Endothelial cell of umbilical vein (primary cell): ENCODE measurements around the gene USP48. TPM values are rescaled to one million over a fixed set of nuclear protein-coding genes. Genes with fewer than 3 reads are reported as not detected.
"Not testable (repeated sequence)": the region's sequence is repeated elsewhere in the genome, so short reads cannot be mapped to it uniquely, and the experiment has no call there.

Experiments
- BruUV-seq: library from RNA; stranded (reverse); fragments of 400-500 nt; replicated peaks from 2 replicates; lab custom pipeline; 2021; lab: Mats Ljungman, UMichigan
- CTCF ChIA-PET: fragments of 300-600, 350-600 bp; sonication (Branson Sonifier 250); formaldehyde crosslinking; loops from one replicate; lab custom pipeline; 2021; ENCODE audit warnings: antibody characterized with exemption, inconsistent platforms; lab: Charles Lee
- POLR2A ChIA-PET: fragments of 300-600, 350-600 bp; sonication (Branson Sonifier 250); formaldehyde crosslinking; loops from one replicate; lab custom pipeline; 2021; ENCODE audit warnings: antibody characterized with exemption, inconsistent platforms; lab: Charles Lee
- DNase-seq: peaks from one replicate; pipeline ENCODE4 v3.0.0-alpha.2; 2011; ENCODE audit warnings: low read depth, low spot score
- FAIRE-seq: peaks from 2 replicates; lab custom pipeline; 2011; peaks lifted over from hg19 to GRCh38; lab: Jason Lieb, UNC
- H2AFZ ChIP-seq: 2 replicates; pipeline ENCODE4 v1.6.0; 2012; ENCODE audit warnings: low read depth, low read length, control low read depth, inconsistent platforms
- H3K27ac ChIP-seq: 2 replicates; pipeline ENCODE4 v1.5.1; 2011; ENCODE audit warnings: low read depth, mild to moderate bottlenecking, control low read depth, low read length, moderate library complexity; ENCODE audit not compliant: insufficient read depth
- H3K27me3 ChIP-seq, 2 experiments: 2 replicates each; pipeline versions ENCODE4 v1.6.0 to v1.6.1; 2011; ENCODE audit warnings: low read length in 2 of 2, mixed read lengths in 1 of 2; ENCODE audit not compliant: control insufficient read depth in 2 of 2, insufficient read depth in 2 of 2
- H3K36me3 ChIP-seq, 2 experiments: 2 replicates in 1 of 2; 3 replicates in 1 of 2; pipeline ENCODE4 v1.5.1; 2011; ENCODE audit warnings: low read length in 2 of 2, mild to moderate bottlenecking in 1 of 2, moderate library complexity in 1 of 2; ENCODE audit not compliant: control insufficient read depth in 2 of 2, insufficient read depth in 2 of 2; ENCODE audit errors: extremely low read depth in 1 of 2
- H3K4me1 ChIP-seq: 3 replicates; pipeline ENCODE4 v1.5.1; 2011; ENCODE audit warnings: mild to moderate bottlenecking, low read length; ENCODE audit not compliant: control insufficient read depth, insufficient read depth; ENCODE audit errors: extremely low read depth
- H3K4me2 ChIP-seq: 2 replicates; pipeline ENCODE4 v1.6.1; 2011; ENCODE audit warnings: low read length, control low read depth, mixed read lengths; ENCODE audit not compliant: insufficient read depth
- H3K4me3 ChIP-seq, 3 experiments: fragments of 200-600 bp in 1 of 3; sonication (generic), shearing (Covaris generic) in 1 of 3; replicated peaks in 1 of 3; 2 replicates each; pipeline ENCODE4 v1.5.1; 2011 to 2016; ENCODE audit warnings: control low read depth in 3 of 3, low read length in 3 of 3, mild to moderate bottlenecking in 2 of 3, inconsistent platforms in 1 of 3, low read depth in 1 of 3, moderate library complexity in 1 of 3; ENCODE audit not compliant: insufficient read depth in 1 of 3
- H3K79me2 ChIP-seq: 2 replicates; pipeline ENCODE4 v1.6.0; 2012; ENCODE audit warnings: low read length, inconsistent platforms; ENCODE audit not compliant: control insufficient read depth, insufficient read depth
- H3K9ac ChIP-seq: replicated peaks from 2 replicates; pipeline ENCODE3; 2011; ENCODE audit warnings: low read length, control low read depth; ENCODE audit not compliant: insufficient read depth; ENCODE audit errors: extremely low read depth
- H3K9me1 ChIP-seq: replicated peaks from 3 replicates; pipeline ENCODE4 v1.6.0; 2011; ENCODE audit warnings: mild to moderate bottlenecking, low read length; ENCODE audit not compliant: control insufficient read depth, insufficient read depth; ENCODE audit errors: extremely low read depth
- H3K9me3 ChIP-seq: replicated peaks from 2 replicates; pipeline ENCODE4 v1.5.1; 2012; ENCODE audit warnings: low read length, inconsistent platforms; ENCODE audit not compliant: control insufficient read depth, insufficient read depth
- H4K20me1 ChIP-seq: replicated peaks from 2 replicates; pipeline ENCODE3; 2011; ENCODE audit warnings: mild to moderate bottlenecking, low read length; ENCODE audit not compliant: control insufficient read depth, insufficient read depth; ENCODE audit errors: extremely low read depth
- CTCF ChIP-seq, 2 donors: IDR thresholded peaks; 1 replicate in 1 of 2; 2 replicates in 1 of 2; pipeline ENCODE4 v1.5.1; 2011; ENCODE audit warnings: low read length in 2 of 2, mild to moderate bottlenecking in 2 of 2, moderate library complexity in 2 of 2, control low read depth in 1 of 2, inconsistent platforms in 1 of 2, low read depth in 1 of 2; ENCODE audit not compliant: insufficient read depth in 1 of 2; ENCODE audit errors: extremely low read depth in 1 of 2
- FOS ChIP-seq: IDR thresholded peaks from 2 replicates; pipeline ENCODE4 v1.6.1; 2011; ENCODE audit warnings: mild to moderate bottlenecking, low read length, moderate library complexity, borderline replicate concordance; ENCODE audit not compliant: insufficient read depth
- GATA2 ChIP-seq: IDR thresholded peaks from 2 replicates; pipeline ENCODE4 v1.7.0; 2011; ENCODE audit warnings: low read depth, mild to moderate bottlenecking, moderate library complexity, mixed read lengths, low read length; ENCODE audit not compliant: insufficient read length, insufficient read depth
- MAX ChIP-seq: IDR thresholded peaks from 2 replicates; pipeline ENCODE4 v1.6.1; 2011; ENCODE audit not compliant: insufficient read depth, insufficient read length
- dilution Hi-C: fragments of 300-500 bp; cut with MboI; formaldehyde crosslinking; loops from one replicate; pipeline ENCODE4 v1.15.0; 2019; ENCODE audit warnings: low sequenced_read_pairs; ENCODE audit not compliant: extremely low pct_ligation_motif_present
- intact Hi-C: fragments of 100-400 bp; cut with micrococcal nuclease; formaldehyde crosslinking; loops from one replicate; pipeline ENCODE4 v1.10.0; 2022
- polyA plus RNA-seq, 4 experiments: library from polyadenylated mRNA; depleted of rRNA in 3 of 4; stranded (reverse) in 3 of 4; unstranded in 1 of 4; fragments of >200 nt; gene quantifications; 2 replicates each; pipeline versions ENCODE4 v1.2.1 to v1.2.3, GENCODE V29; 2011 to 2012; ENCODE audit warnings: missing spikeins in 1 of 4
- total RNA-seq: library from RNA; stranded (reverse); gene quantifications from 2 replicates; pipeline ENCODE4 v1.2.3, GENCODE V29; 2021

Gene USP48
- total and polyA plus RNA-seq, 2 donors (not counting 3 experiments of a cell fraction or from before 2014, with no cell fraction given), result 27.2 to 149 TPM

GRCh38 chr1:21677168-21677567 lies 105.8 kb downstream of the USP48 start:
- Histone ChIP-seq H3K9ac (no peak overlapping the region), H3K4me2 (no peak overlapping the region), H3K79me2 (no peaks in the 10 kb centered on the region), H4K20me1 (peaks cover 3% of the 10 kb centered on the region), H3K36me3 (peaks cover 12 to 14% of the 10 kb centered on the region in 2 experiments), H3K27me3 (no peaks in the 10 kb centered on the region), H3K4me3 (no peak overlapping the region), H2AFZ (no peak overlapping the region), H3K4me1 (peaks cover 6% of the 10 kb centered on the region), H3K9me3 (no peaks in the 10 kb centered on the region), H3K27ac (no peak overlapping the region), H3K9me1 (no peaks in the 10 kb centered on the region)
- dilution Hi-C loops, result no loop called here
- no peak for TF ChIP-seq FOS
- CTCF ChIA-PET, result interaction anchor here (1.0 to 1.4 kb wide), 2 partner anchors 9 to 13 kb away, joined by 3 read pairs; no protein-coding TSS in a partner anchor
- no peak for DNase-seq
- POLR2A ChIA-PET, result no interaction called here
- no TSS peak for BruUV-seq
- intact Hi-C loops, result no loop called here
- FAIRE-seq, result no peak

- peaks cover 6% of the 10 kb centered on the region for H3K4me1 ChIP-seq
- dilution Hi-C loops, result no loop called here
- TF ChIP-seq MAX (no peak), CTCF (IDR thresholded peaks at IDR 0.05; ENCODE audit: extremely low read depth in 1 of 2, insufficient read depth in 1 of 2, low read depth in 1 of 2, low read length in 2 of 2) (no peak), GATA2 (no peak)
- H3K9me3 ChIP-seq, result no peaks in the 10 kb centered on the region
- DNase-seq, result no peak
- H3K4me3 ChIP-seq, result no peak overlapping the region
- peaks cover 0 to 9% of the 10 kb centered on the region in 2 experiments for H3K27me3 ChIP-seq
- POLR2A ChIA-PET, result no interaction called here
- no peak overlapping the region for H3K9ac ChIP-seq
- peaks cover 3% of the 10 kb centered on the region for H4K20me1 ChIP-seq
- BruUV-seq, result no TSS peak
- no peaks in the 10 kb centered on the region for H3K9me1 ChIP-seq
- no peak overlapping the region for H3K27ac ChIP-seq
- CTCF ChIA-PET, result no interaction called here
- no peak overlapping the region for H2AFZ ChIP-seq
- intact Hi-C loops, result no loop called here
- FAIRE-seq, result no peak
- no peaks in the 10 kb centered on the region for H3K79me2 ChIP-seq
- H3K36me3 ChIP-seq, result peaks cover 4 to 9% of the 10 kb centered on the region in 2 experiments
- H3K4me2 ChIP-seq, result no peak overlapping the region
These were observed 108.0 kb downstream of the USP48 start for GRCh38 chr1:21674957-21675356.

- H3K9ac ChIP-seq, intact Hi-C loops, H3K9me1 ChIP-seq, H3K36me3 ChIP-seq, H3K79me2 ChIP-seq, H3K4me2 ChIP-seq, CTCF ChIA-PET, H2AFZ ChIP-seq, FAIRE-seq, H4K20me1 ChIP-seq, H3K9me3 ChIP-seq, dilution Hi-C loops, BruUV-seq, H3K4me3 ChIP-seq, H3K27ac ChIP-seq, POLR2A ChIA-PET, DNase-seq, H3K4me1 ChIP-seq: not testable (repeated sequence)
- peaks cover 3 to 19% of the 10 kb centered on the region in 2 experiments for H3K27me3 ChIP-seq
These were observed 109.1 kb downstream of the USP48 start for GRCh38 chr1:21673853-21674252.
